Measurements from ENCODE around the gene ZGPAT. TPM values are rescaled to one million over a fixed set of nuclear protein-coding genes. Genes with fewer than 3 reads are reported as not detected.

The ZGPAT gene
- total and polyA plus RNA-seq, 2 of the 13 experiments (the other 11 are each of a cell fraction or from before 2014, with no cell fraction given), result 23.0 to 41.9 TPM

- no peak for TF ChIP-seq FOXA1 (IDR thresholded peaks at IDR 0.05)
- TF ChIP-seq FOXA1 (CRISPR knock-in tag; IDR thresholded peaks at IDR 0.05), result no peak
- peak; percentile 58; the same call in 1 of the 2 replicates for TF ChIP-seq ZNF326 (CRISPR knock-in tag; IDR thresholded peaks at IDR 0.05; ENCODE audit: borderline replicate concordance)
- peak; percentile 79 for TF ChIP-seq SRSF1 (optimal IDR thresholded peaks at IDR 0.05; ENCODE audit: low read depth, low read length)
- no peak for TF ChIP-seq ESRRA (CRISPR knock-in tag; IDR thresholded peaks at IDR 0.05; ENCODE audit: low read depth)
- no peak for TF ChIP-seq ZNF589 (CRISPR knock-in tag; conservative IDR thresholded peaks at IDR 0.05)
- TF ChIP-seq, protein P1, sequence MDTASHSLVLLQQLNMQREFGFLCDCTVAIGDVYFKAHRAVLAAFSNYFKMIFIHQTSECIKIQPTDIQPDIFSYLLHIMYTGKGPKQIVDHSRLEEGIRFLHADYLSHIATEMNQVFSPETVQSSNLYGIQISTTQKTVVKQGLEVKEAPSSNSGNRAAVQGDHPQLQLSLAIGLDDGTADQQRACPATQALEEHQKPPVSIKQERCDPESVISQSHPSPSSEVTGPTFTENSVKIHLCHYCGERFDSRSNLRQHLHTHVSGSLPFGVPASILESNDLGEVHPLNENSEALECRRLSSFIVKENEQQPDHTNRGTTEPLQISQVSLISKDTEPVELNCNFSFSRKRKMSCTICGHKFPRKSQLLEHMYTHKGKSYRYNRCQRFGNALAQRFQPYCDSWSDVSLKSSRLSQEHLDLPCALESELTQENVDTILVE (CRISPR knock-in tag; IDR thresholded peaks at IDR 0.05), result no peak
- TF ChIP-seq NR3C1 (CRISPR knock-in tag; IDR thresholded peaks at IDR 0.05), result no peak
- TF ChIP-seq AKAP8 (CRISPR knock-in tag; IDR thresholded peaks at IDR 0.05), result 0 out of 2 replicates have a peak, but pooled peaks have one; percentile 22
- no peak for TF ChIP-seq TFDP1 (CRISPR knock-in tag; IDR thresholded peaks at IDR 0.05; ENCODE audit: borderline replicate concordance)
- TF ChIP-seq TBX2 (CRISPR knock-in tag; IDR thresholded peaks at IDR 0.05; ENCODE audit: borderline replicate concordance), result no peak
- TF ChIP-seq ZBTB2 (CRISPR knock-in tag; IDR thresholded peaks at IDR 0.05; ENCODE audit: low read depth), result no peak
- TF ChIP-seq POLR2G (IDR thresholded peaks at IDR 0.05; ENCODE audit: low read depth, low read length), result 0 out of 2 replicates have a peak, but pooled peaks have one; percentile 4
- no peak for TF ChIP-seq CEBPB (IDR thresholded peaks at IDR 0.05; ENCODE audit: borderline replicate concordance, low read depth, low read length)
- TF ChIP-seq, protein P2, sequence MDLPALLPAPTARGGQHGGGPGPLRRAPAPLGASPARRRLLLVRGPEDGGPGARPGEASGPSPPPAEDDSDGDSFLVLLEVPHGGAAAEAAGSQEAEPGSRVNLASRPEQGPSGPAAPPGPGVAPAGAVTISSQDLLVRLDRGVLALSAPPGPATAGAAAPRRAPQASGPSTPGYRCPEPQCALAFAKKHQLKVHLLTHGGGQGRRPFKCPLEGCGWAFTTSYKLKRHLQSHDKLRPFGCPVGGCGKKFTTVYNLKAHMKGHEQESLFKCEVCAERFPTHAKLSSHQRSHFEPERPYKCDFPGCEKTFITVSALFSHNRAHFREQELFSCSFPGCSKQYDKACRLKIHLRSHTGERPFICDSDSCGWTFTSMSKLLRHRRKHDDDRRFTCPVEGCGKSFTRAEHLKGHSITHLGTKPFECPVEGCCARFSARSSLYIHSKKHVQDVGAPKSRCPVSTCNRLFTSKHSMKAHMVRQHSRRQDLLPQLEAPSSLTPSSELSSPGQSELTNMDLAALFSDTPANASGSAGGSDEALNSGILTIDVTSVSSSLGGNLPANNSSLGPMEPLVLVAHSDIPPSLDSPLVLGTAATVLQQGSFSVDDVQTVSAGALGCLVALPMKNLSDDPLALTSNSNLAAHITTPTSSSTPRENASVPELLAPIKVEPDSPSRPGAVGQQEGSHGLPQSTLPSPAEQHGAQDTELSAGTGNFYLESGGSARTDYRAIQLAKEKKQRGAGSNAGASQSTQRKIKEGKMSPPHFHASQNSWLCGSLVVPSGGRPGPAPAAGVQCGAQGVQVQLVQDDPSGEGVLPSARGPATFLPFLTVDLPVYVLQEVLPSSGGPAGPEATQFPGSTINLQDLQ (CRISPR knock-in tag; IDR thresholded peaks at IDR 0.05), result no peak
- no peak for TF ChIP-seq RFX5 (IDR thresholded peaks at IDR 0.05; ENCODE audit: low read depth, low read length)
- TF ChIP-seq REPIN1 (CRISPR knock-in tag; IDR thresholded peaks at IDR 0.05; ENCODE audit: borderline replicate concordance, low read depth), result no peak
- TF ChIP-seq IRF9 (CRISPR knock-in tag; IDR thresholded peaks at IDR 0.05; ENCODE audit: borderline replicate concordance), result no peak
- TF ChIP-seq TAF1 (CRISPR knock-in tag; IDR thresholded peaks at IDR 0.05), result 0 out of 2 replicates have a peak, but pooled peaks have one; percentile 20
- 0 out of 4 replicates have a peak, but pooled peaks of 1 of the 2 experiments have one; percentile 3 for TF ChIP-seq POLR2A (IDR thresholded peaks at IDR 0.05; ENCODE audit: insufficient read depth in 1 of 2, low read depth in 2 of 2, low read length in 2 of 2)
- TF ChIP-seq ONECUT2 (CRISPR knock-in tag; IDR thresholded peaks at IDR 0.05), result no peak
- TF ChIP-seq AGO1 (IDR thresholded peaks at IDR 0.05; ENCODE audit: low read depth, low read length, poor library complexity, severe bottlenecking), result peak; percentile 4
Measured at GRCh38 chr20:63694584-63695423, 13.0 kb upstream of the ZGPAT start (continued).
